Lower leg skin (tissue), 4 donors: ENCODE measurements around the gene DDX1. TPM values are rescaled to one million over a fixed set of nuclear protein-coding genes. Genes with fewer than 3 reads are reported as not detected.

Source experiments
- DNase-seq, 2 donors: peaks; one replicate each; pipeline ENCODE4 v3.0.0-alpha.2; 2019; ENCODE audit warnings: low spot score in 2 of 2
- H3K4me3 ChIP-seq: fragments of 200-600 bp; sonication (generic); 2 replicates; pipeline ENCODE4 v1.5.1; 2017; ENCODE audit warnings: mild to moderate bottlenecking, low read depth; ENCODE audit not compliant: poor library complexity, severe bottlenecking
- CTCF ChIP-seq, 3 donors: fragments of 450-650 bp; IDR thresholded peaks; one replicate each; pipeline ENCODE4 v1.5.1; 2016; ENCODE audit warnings: antibody characterized with exemption in 3 of 3, mild to moderate bottlenecking in 3 of 3, moderate library complexity in 2 of 3
- POLR2A ChIP-seq, 2 donors: fragments of 450-650 bp; IDR thresholded peaks; one replicate each; pipeline ENCODE4 v1.6.1; 2016 to 2017; ENCODE audit warnings: antibody characterized with exemption in 2 of 2, mild to moderate bottlenecking in 1 of 2, moderate library complexity in 1 of 2
- WGBS, 2 donors: methylation state at CpG; one replicate each; pipeline ENCODE4 v1.1.5; 2018; 5-methylcytosine and 5-hydroxymethylcytosine counted together
- intact Hi-C: fragments of 100-400 bp; cut with DNase I; formaldehyde crosslinking; loops from one replicate; pipeline ENCODE4 v1.15.0; 2023; ENCODE audit warnings: low total_unique reads
- total RNA-seq, 4 donors: library from RNA; depleted of rRNA; stranded (reverse); fragments of >200 nt; gene quantifications; one replicate each; pipeline ENCODE4 v1.1.0, GENCODE V29; 2016

Gene DDX1
- total RNA-seq, 4 donors from 2014 or later: 38.8 to 55.5 (median 44.4) TPM

DNA sequence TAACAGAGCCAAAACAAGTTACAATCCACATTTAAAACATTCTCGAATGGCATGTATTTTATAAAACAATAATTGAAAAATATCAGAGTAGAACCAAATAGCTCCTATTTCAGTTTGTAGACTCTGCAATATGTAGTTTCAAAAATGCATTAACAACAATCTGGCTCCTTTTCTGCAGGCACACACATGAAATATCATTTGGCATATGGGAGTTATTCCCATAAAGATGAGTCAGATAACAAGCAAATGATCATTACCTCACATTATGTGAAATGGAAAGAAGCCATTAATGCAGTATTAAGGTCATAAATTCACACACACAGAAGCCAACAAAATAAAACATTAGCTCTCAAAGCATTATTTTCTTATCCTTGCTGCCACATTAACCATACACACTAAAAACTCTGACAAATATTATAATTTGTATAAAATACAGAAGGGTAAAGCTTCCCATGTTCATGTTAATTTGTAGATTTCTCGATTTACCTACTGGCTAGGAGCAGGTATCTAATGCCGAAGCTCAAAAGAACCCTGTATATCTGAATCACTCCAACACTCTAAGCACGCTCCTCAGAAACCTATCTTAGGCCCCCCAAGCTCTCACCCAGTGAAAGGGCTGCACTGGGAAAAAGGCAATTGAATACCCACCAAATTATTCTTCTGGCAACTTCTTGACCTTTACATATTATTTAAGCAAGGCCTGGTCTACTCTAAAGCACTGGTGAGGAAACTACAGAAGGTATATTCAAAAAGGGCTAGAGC lies 44.4 kb upstream of the DDX1 start:
- no peak overlapping the region for H3K4me3 ChIP-seq
- intact Hi-C loops: no loop called here
- no peak for DNase-seq
- 54 to 58% methylated on average over 4 of the region's 4 CpGs for WGBS, 2 donors
- no peak for TF ChIP-seq CTCF (IDR thresholded peaks at IDR 0.05)
- no peak for TF ChIP-seq POLR2A (IDR thresholded peaks at IDR 0.05)

- no peak for TF ChIP-seq CTCF (IDR thresholded peaks at IDR 0.05)
- TF ChIP-seq POLR2A (IDR thresholded peaks at IDR 0.05): no peak
- intact Hi-C loops: no loop called here
- DNase-seq: no peak
- 94 to 96% methylated on average over 2 of the region's 2 CpGs for WGBS, 2 donors
- H3K4me3 ChIP-seq: no peak overlapping the region
Observed at GRCh38 chr2:15548974-15549373, 42.7 kb upstream of the DDX1 start.

GRCh38 chr2:15553519-15553918 lies 38.1 kb upstream of the DDX1 start:
- no peak for TF ChIP-seq POLR2A (IDR thresholded peaks at IDR 0.05)
- no peak for TF ChIP-seq CTCF (IDR thresholded peaks at IDR 0.05)
- H3K4me3 ChIP-seq: no peak overlapping the region
- intact Hi-C loops: no loop called here
- WGBS, 2 donors: 73 to 88% methylated on average over 1 of the region's 1 CpG
- no peak for DNase-seq

DNA sequence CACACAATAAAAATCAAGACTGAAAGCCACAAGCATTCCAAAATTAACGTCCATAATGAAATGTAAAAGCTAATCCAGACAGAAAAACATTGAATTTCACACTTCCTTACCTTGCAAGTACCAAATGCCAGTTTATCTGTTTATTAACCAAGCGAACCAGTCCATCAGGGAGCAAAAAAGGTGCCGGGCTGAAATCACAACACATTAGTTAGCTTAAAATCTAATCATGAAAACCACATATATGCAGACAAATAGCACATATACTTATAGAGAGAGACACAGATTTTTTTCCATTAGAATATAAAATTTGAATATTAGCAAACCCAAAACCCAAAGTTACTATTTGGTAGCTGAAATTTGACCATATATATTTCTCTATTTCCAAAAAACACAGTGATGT lies 37.7 kb upstream of the DDX1 start:
- intact Hi-C loops: no loop called here
- no peak for DNase-seq
- no peak overlapping the region for H3K4me3 ChIP-seq
- TF ChIP-seq POLR2A (IDR thresholded peaks at IDR 0.05) (no peak), CTCF (IDR thresholded peaks at IDR 0.05) (no peak)
- WGBS, 2 donors: 91 to 92% methylated on average over 3 of the region's 3 CpGs

GRCh38 chr2:15554525-15555218 lies 37.0 kb upstream of the DDX1 start:
- DNase-seq: no peak
- 82 to 88% methylated on average over 5 of the region's 5 CpGs for WGBS, 2 donors
- H3K4me3 ChIP-seq: no peak overlapping the region
- intact Hi-C loops: no loop called here
- TF ChIP-seq POLR2A (IDR thresholded peaks at IDR 0.05) (no peak), CTCF (IDR thresholded peaks at IDR 0.05) (no peak)
